H4 (cell line): Measurements from ENCODE around the gene RNF149. TPM values are rescaled to one million over a fixed set of nuclear protein-coding genes. Genes with fewer than 3 reads are reported as not detected.
"Not testable (repeated sequence)": the region's sequence is repeated elsewhere in the genome, so short reads cannot be mapped to it uniquely, and the experiment has no call there.

Experiments used
- DNase-seq: peaks from one replicate; pipeline ENCODE4 v3.0.0-alpha.2; 2015; ENCODE audit warnings: low spot score
- total RNA-seq: library from RNA; depleted of rRNA; stranded (reverse); fragments of >200 nt; shearing (Covaris generic); gene quantifications from 2 replicates; pipeline ENCODE4 v1.2.3, GENCODE V29; 2014

RNF149 gene
- total RNA-seq, 1 experiment from 2014 or later, result 9.0 TPM

- no peak for DNase-seq
These were observed 22.7 kb upstream of the RNF149 start for GRCh38 chr2:101331202-101331601.

- no peak for DNase-seq
These were observed 21.9 kb upstream of the RNF149 start for GRCh38 chr2:101330253-101330933.

- no peak for DNase-seq
These were observed 20.5 kb upstream of the RNF149 start for GRCh38 chr2:101329026-101329425.

- DNase-seq, result no peak
These were observed 20.0 kb upstream of the RNF149 start for GRCh38 chr2:101328474-101329007.

GRCh38 chr2:101327863-101328394 lies 19.4 kb upstream of the RNF149 start:
- DNase-seq, result no peak

GRCh38 chr2:101325425-101325824 lies 16.9 kb upstream of the RNF149 start:
- DNase-seq, result no peak

- DNase-seq, result not testable (repeated sequence)
These were observed 8.1 kb upstream of the RNF149 start for GRCh38 chr2:101316568-101316967.

GRCh38 chr2:101311696-101312017 lies 3.2 kb upstream of the RNF149 start:
- no peak for DNase-seq

- no peak for DNase-seq
These were observed 2.6 kb upstream of the RNF149 start for GRCh38 chr2:101310834-101311695.

GRCh38 chr2:101310090-101310833 lies 1.8 kb upstream of the RNF149 start:
- no peak for DNase-seq

GRCh38 chr2:101307950-101308431 lies 510 bp downstream of the RNF149 start:
- DNase-seq, result no peak

- DNase-seq, result no peak
These were observed 998 bp downstream of the RNF149 start for GRCh38 chr2:101307503-101307902.

- no peak for DNase-seq
These were observed 2.1 kb downstream of the RNF149 start for GRCh38 chr2:101306410-101306809.

GRCh38 chr2:101305492-101306078 lies 2.9 kb downstream of the RNF149 start:
- no peak for DNase-seq

GRCh38 chr2:101305035-101305434 lies 3.5 kb downstream of the RNF149 start:
- no peak for DNase-seq

- DNase-seq, result no peak
These were observed 4.8 kb downstream of the RNF149 start for GRCh38 chr2:101303688-101304087.

GRCh38 chr2:101302016-101302415 lies 6.5 kb downstream of the RNF149 start:
- DNase-seq, result no peak

GRCh38 chr2:101300836-101301235 lies 7.7 kb downstream of the RNF149 start:
- DNase-seq, result no peak

- no peak for DNase-seq
These were observed 8.3 kb downstream of the RNF149 start for GRCh38 chr2:101300164-101300563.

GRCh38 chr2:101299604-101300003 lies 8.9 kb downstream of the RNF149 start:
- DNase-seq, result no peak

GRCh38 chr2:101297383-101297782 lies 11.1 kb downstream of the RNF149 start:
- DNase-seq, result no peak
